Limb (tissue), 2 donors: ENCODE measurements around the gene PLEK2.
"Not testable (repeated sequence)": the region's sequence is repeated elsewhere in the genome, so short reads cannot be mapped to it uniquely, and the experiment has no call there.

Experiments used
- DNase-seq, 2 donors: peaks; one replicate each; pipeline ENCODE4 v3.0.0-alpha.2; 2016; ENCODE audit errors: extremely low spot score in 2 of 2

The PLEK2 gene

DNA sequence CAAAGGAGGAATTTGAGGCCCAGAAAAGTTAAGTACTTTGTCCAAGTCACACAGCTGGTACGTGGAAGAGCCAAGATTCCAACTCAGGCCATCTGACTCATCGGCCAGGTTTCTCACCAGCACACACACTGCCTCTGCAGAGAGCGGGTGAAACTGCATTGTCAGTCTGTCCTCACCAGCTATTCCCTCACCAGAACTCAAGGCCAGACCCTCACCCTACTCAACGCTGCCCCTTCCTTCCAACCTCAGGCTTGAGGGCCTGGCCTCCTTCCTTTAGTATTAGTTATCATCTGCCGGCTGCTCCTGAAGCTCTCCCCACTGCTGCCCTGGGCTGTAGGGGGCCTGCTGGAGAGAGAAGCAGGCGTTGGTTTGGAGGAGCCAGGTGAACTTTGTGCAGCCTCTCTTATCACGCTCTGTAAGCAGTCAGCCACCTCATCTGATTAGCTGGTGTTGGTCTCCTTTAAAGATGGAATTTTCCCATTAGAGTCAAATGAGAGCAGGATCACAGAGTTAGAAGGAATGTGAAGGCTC is 16.6 kb upstream of the PLEK2 start:
- DNase-seq, result no peak

GRCh38 chr14:67426983-67427606 is 15.1 kb upstream of the PLEK2 start:
- DNase-seq, result peak; percentile 79 to 84

GRCh38 chr14:67426161-67426560 is 14.2 kb upstream of the PLEK2 start:
- DNase-seq, result no peak

DNA sequence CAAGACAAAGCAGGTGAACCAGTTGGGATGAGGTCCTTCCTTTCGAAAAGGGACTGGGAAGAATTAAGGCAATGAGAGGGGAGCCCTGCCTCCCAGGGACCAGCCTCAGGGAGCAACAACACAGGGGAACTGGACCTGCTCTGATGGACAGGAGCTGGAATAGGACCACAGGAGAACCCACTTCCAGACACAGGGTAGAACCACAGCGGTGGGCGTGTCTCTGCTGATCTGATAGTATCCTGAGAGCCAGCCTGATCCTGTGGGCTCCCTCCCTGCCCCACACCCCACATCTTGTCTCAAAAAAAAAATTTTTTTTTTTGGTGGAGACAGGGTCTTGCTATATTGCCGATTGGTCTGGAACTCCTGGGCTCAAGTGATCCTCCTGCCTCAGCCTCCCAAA is 13.6 kb upstream of the PLEK2 start:
- DNase-seq, result no peak

- no peak for DNase-seq
Observed at GRCh38 chr14:67424539-67424938, 12.6 kb upstream of the PLEK2 start.

DNA sequence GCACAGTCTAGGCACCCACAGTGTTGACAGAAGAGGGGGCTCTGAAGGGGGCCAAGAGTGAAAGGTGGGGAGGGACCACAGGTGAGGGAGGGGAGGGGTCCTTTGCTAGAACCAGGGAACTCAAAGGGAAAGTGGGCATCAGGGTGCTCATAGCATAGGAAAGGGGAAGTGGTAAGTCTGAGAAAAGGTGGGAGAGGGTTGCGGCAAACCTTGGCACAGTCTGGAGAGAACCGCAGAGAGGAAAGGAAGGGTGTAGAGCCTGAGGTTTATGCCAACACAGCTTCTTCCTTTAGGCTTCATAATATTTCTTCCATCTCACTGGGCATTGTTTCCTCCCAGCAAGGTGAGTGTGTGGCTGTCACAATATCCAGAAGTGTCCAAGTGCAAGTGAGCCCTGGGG is 11.5 kb upstream of the PLEK2 start:
- DNase-seq, result no peak

- no peak for DNase-seq
Observed at GRCh38 chr14:67421356-67422224, 9.6 kb upstream of the PLEK2 start.

GRCh38 chr14:67420102-67420739 is 8.3 kb upstream of the PLEK2 start:
- DNase-seq, result no peak

GRCh38 chr14:67418401-67419191 is 6.6 kb upstream of the PLEK2 start:
- no peak for DNase-seq

DNA sequence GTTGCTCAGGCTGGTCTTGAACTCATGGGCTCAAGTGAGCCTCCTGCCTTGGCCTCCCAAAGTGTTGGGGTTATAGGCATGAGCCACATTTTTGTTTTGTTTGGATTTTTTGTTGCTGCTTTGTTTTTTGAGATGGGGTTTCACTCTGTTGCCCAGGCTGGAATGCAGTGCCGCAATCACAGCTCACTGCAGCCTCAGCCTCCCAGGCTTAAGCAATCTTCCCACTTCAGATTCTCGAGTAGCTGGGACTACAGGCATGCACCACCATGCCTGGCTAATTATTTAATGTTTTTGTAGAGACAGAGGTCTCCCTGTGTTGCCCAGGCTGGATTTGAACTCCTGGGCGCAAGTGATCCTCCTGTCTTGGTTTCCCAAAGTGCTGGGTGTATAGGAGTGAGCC is 5.7 kb upstream of the PLEK2 start:
- no peak for DNase-seq

DNA sequence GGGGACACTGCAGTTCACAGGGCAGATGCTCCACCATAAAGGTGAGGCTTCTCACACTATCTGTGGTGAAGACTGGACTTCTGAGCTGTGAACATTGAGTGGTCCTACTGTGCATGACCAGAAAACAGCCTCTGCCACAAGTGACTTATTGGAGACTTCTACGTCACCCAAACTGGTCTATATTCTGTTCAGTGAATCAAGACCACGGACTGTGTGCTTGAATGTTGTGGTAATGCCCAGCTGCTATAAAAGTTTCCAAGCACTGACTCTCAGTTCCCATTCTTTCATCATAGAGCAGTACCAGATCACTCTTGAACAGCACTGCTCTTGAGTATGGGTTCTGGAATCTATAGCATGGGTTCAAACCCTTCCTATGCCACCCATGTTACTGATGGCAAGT is 4.8 kb upstream of the PLEK2 start:
- DNase-seq, result no peak

- no peak for DNase-seq
Observed at GRCh38 chr14:67416085-67416484, 4.1 kb upstream of the PLEK2 start.

DNA sequence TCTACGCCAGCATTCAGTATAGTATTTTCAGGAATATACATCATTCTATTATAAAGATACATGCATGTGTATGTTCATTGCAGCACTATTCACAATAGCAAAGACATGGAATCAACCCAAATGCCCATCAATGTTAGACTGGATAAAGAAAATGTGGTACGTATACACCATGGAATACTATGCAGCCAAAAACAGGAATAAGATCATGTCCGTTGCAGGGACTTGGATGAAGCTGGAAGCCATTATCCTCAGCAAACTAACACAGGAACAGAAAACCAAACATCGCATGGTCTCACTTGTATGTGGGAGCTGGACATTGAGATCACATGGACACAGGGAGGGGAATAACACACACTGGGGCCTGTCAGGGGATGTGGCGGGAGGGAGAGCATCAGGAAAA is 3.6 kb upstream of the PLEK2 start:
- not testable (repeated sequence) for DNase-seq

GRCh38 chr14:67413806-67414769 is 2.1 kb upstream of the PLEK2 start:
- DNase-seq, result no peak

- no peak for DNase-seq
Observed at GRCh38 chr14:67411370-67411769, 595 bp downstream of the PLEK2 start.

GRCh38 chr14:67410313-67410712 is 1.7 kb downstream of the PLEK2 start:
- DNase-seq, result no peak

- no peak for DNase-seq
Observed at GRCh38 chr14:67409461-67409860, 2.5 kb downstream of the PLEK2 start.

- not testable (repeated sequence) for DNase-seq
Observed at GRCh38 chr14:67408122-67408801, 3.7 kb downstream of the PLEK2 start.

DNA sequence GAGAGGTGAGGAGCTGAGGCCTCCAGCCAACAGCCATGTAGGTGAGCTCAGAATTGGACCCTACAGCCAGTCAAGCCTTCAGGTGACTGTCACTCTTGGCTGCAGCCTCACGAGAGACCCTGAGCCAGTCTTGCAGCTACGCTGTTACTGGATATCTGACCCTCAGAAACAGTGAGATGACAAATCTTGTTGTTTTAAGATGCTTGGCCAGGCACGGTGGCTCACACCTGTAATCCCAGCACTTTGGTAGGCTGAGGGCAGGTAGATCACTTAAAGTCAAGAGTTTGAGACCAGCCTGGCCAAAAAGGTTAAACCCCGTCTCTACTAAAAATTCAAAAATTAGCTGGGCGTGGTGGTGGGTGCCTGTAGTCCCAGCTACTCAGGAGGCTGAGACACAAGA is 6.2 kb downstream of the PLEK2 start:
- DNase-seq, result no peak

DNA sequence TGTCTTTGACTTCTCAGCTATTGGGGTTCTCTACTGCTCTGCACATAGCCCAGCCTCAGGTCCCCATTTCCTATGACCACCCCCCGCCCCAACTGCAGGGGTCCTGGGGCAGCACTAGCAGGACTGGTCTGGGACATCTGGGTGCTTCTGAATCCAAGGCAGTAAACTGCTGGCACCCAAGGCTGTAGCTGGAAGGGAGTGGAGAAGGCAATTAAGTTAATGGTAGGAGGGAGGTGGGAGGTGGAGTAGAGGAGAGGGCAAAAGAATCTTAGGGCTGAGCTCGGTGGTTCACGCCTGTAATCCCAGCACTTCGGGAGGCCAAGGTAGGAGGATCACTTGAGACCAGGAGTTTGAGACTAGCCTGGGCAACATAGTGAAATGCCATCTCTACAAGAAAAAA is 11.5 kb downstream of the PLEK2 start:
- DNase-seq, result no peak
